Stimulated activated effector memory CD8-positive, alpha-beta T cell treated with anti-CD3 and anti-CD28 coated beads, Interleukin-12 subunit alpha, Interleukin-12 subunit beta, amount 100 ng/mL, for 72 hours (primary cell): ENCODE measurements around the gene BCLAF1.
"Not testable (repeated sequence)": the region's sequence is repeated elsewhere in the genome, so short reads cannot be mapped to it uniquely, and the experiment has no call there.

Experiments
- ATAC-seq: fragments of 150-1000 bp; cut with Tn5 transposase; 2 replicates; pipeline ENCODE4 v1.10.0; 2021
- DNase-seq, 2 donors: peaks; one replicate each; pipeline ENCODE4 v3.0.0; 2021 to 2022; ENCODE audit warnings: low spot score in 2 of 2
- H3K27ac Mint-ChIP-seq: one replicate; pipeline ENCODE4 v1.8.0; 2022; ENCODE audit warnings: mild to moderate bottlenecking, mixed read lengths
- H3K36me3 Mint-ChIP-seq: one replicate; pipeline ENCODE4 v1.8.0; 2022; ENCODE audit warnings: mild to moderate bottlenecking, mixed read lengths
- H3K4me1 Mint-ChIP-seq: one replicate; pipeline ENCODE4 v1.8.0; 2022; ENCODE audit warnings: mixed read lengths
- H3K4me3 Mint-ChIP-seq: one replicate; pipeline ENCODE4 v1.8.0; 2022; ENCODE audit warnings: mild to moderate bottlenecking, mixed read lengths
- H3K9me3 Mint-ChIP-seq: one replicate; pipeline ENCODE4 v1.8.0; 2022; ENCODE audit warnings: mixed read lengths

BCLAF1 gene

GRCh38 chr6:136319732-136320131, 30.1 kb upstream of the BCLAF1 start:
- ATAC-seq (no peak), DNase-seq (no peak)
- Mint-ChIP-seq H3K4me3 (no peak overlapping the region), H3K4me1 (no peaks in the 10 kb centered on the region), H3K9me3 (no peaks in the 10 kb centered on the region), H3K27ac (no peak overlapping the region), H3K36me3 (no peaks in the 10 kb centered on the region)

- Mint-ChIP-seq H3K27ac (no peak overlapping the region), H3K4me3 (no peak overlapping the region), H3K4me1 (no peaks in the 10 kb centered on the region), H3K36me3 (no peaks in the 10 kb centered on the region), H3K9me3 (no peaks in the 10 kb centered on the region)
- DNase-seq (no peak), ATAC-seq (no peak)
Measured at GRCh38 chr6:136318676-136319075, 29.0 kb upstream of the BCLAF1 start.

- no peaks in the 10 kb centered on the region for H3K36me3 Mint-ChIP-seq
- no peaks in the 10 kb centered on the region for H3K9me3 Mint-ChIP-seq
- no peak for DNase-seq
- ATAC-seq = no peak
- H3K27ac Mint-ChIP-seq = no peak overlapping the region
- no peaks in the 10 kb centered on the region for H3K4me1 Mint-ChIP-seq
- no peak overlapping the region for H3K4me3 Mint-ChIP-seq
Measured at GRCh38 chr6:136317971-136318370, 28.3 kb upstream of the BCLAF1 start.

GRCh38 chr6:136317021-136317694, 27.5 kb upstream of the BCLAF1 start:
- Mint-ChIP-seq H3K36me3 (no peaks in the 10 kb centered on the region), H3K9me3 (no peaks in the 10 kb centered on the region), H3K4me1 (no peaks in the 10 kb centered on the region), H3K27ac (no peak overlapping the region), H3K4me3 (no peak overlapping the region)
- DNase-seq (peak; percentile 11 to 63), ATAC-seq (peak; percentile 76)

- ATAC-seq (no peak), DNase-seq (no peak)
- Mint-ChIP-seq H3K36me3 (no peaks in the 10 kb centered on the region), H3K4me1 (no peaks in the 10 kb centered on the region), H3K4me3 (no peak overlapping the region), H3K9me3 (no peaks in the 10 kb centered on the region), H3K27ac (no peak overlapping the region)
Measured at GRCh38 chr6:136315594-136315993, 25.9 kb upstream of the BCLAF1 start.

- Mint-ChIP-seq H3K9me3 (no peaks in the 10 kb centered on the region), H3K36me3 (no peaks in the 10 kb centered on the region), H3K27ac (no peak overlapping the region), H3K4me3 (no peak overlapping the region), H3K4me1 (no peaks in the 10 kb centered on the region)
- DNase-seq (no peak), ATAC-seq (no peak)
Measured at GRCh38 chr6:136312975-136313374, 23.3 kb upstream of the BCLAF1 start.

GRCh38 chr6:136309729-136310311, 20.2 kb upstream of the BCLAF1 start:
- Mint-ChIP-seq H3K36me3 (no peaks in the 10 kb centered on the region), H3K9me3 (no peaks in the 10 kb centered on the region), H3K4me3 (no peak overlapping the region), H3K27ac (peak overlapping the region; percentile 21), H3K4me1 (no peaks in the 10 kb centered on the region)
- no peak for ATAC-seq
- DNase-seq = no peak

GRCh38 chr6:136309171-136309570, 19.5 kb upstream of the BCLAF1 start:
- H3K9me3 Mint-ChIP-seq = no peaks in the 10 kb centered on the region
- H3K4me1 Mint-ChIP-seq = no peaks in the 10 kb centered on the region
- H3K36me3 Mint-ChIP-seq = no peaks in the 10 kb centered on the region

GRCh38 chr6:136308469-136308868, 18.8 kb upstream of the BCLAF1 start:
- ATAC-seq, H3K9me3 Mint-ChIP-seq, DNase-seq, H3K4me1 Mint-ChIP-seq, H3K36me3 Mint-ChIP-seq, H3K4me3 Mint-ChIP-seq, H3K27ac Mint-ChIP-seq: not testable (repeated sequence)

More at GRCh38 chr6:136309171-136309570, 19.5 kb upstream of the BCLAF1 start:
- DNase-seq (no peak), ATAC-seq (no peak)
- H3K27ac Mint-ChIP-seq = no peak overlapping the region
- no peak overlapping the region for H3K4me3 Mint-ChIP-seq

GRCh38 chr6:136307351-136307750, 17.7 kb upstream of the BCLAF1 start:
- ATAC-seq = no peak

GRCh38 chr6:136306466-136306865, 16.8 kb upstream of the BCLAF1 start:
- ATAC-seq (no peak), DNase-seq (no peak)
- H3K27ac Mint-ChIP-seq = no peak overlapping the region

More at GRCh38 chr6:136307351-136307750, 17.7 kb upstream of the BCLAF1 start:
- Mint-ChIP-seq H3K36me3 (no peaks in the 10 kb centered on the region), H3K9me3 (peaks cover 3% of the 10 kb centered on the region), H3K4me1 (no peaks in the 10 kb centered on the region), H3K4me3 (no peak overlapping the region), H3K27ac (no peak overlapping the region)
- no peak for DNase-seq

GRCh38 chr6:136304410-136304809, 14.8 kb upstream of the BCLAF1 start:
- Mint-ChIP-seq H3K36me3 (no peaks in the 10 kb centered on the region), H3K9me3 (peaks cover 3% of the 10 kb centered on the region), H3K4me1 (no peaks in the 10 kb centered on the region), H3K4me3 (no peak overlapping the region), H3K27ac (no peak overlapping the region)
- ATAC-seq (no peak), DNase-seq (no peak)

More at GRCh38 chr6:136306466-136306865, 16.8 kb upstream of the BCLAF1 start:
- Mint-ChIP-seq H3K36me3 (no peaks in the 10 kb centered on the region), H3K4me3 (no peak overlapping the region), H3K4me1 (no peaks in the 10 kb centered on the region), H3K9me3 (peaks cover 3% of the 10 kb centered on the region)

GRCh38 chr6:136303516-136303915, 13.9 kb upstream of the BCLAF1 start:
- Mint-ChIP-seq H3K4me3 (no peak overlapping the region), H3K27ac (no peak overlapping the region), H3K9me3 (peaks cover 3% of the 10 kb centered on the region), H3K36me3 (no peaks in the 10 kb centered on the region), H3K4me1 (no peaks in the 10 kb centered on the region)
- ATAC-seq = no peak
- no peak for DNase-seq

GRCh38 chr6:136294621-136295020, 5.0 kb upstream of the BCLAF1 start:
- Mint-ChIP-seq H3K36me3 (peaks cover 13% of the 10 kb centered on the region), H3K4me1 (peaks cover 16% of the 10 kb centered on the region), H3K27ac (no peak overlapping the region), H3K9me3 (no peaks in the 10 kb centered on the region), H3K4me3 (no peak overlapping the region)
- no peak for ATAC-seq
- no peak for DNase-seq

- H3K36me3 Mint-ChIP-seq = peaks cover 49% of the 10 kb centered on the region
- ATAC-seq (peak; percentile 70), DNase-seq (peak; percentile 43 to 83)
- H3K27ac Mint-ChIP-seq = peak overlapping the region; percentile 100
- H3K4me1 Mint-ChIP-seq = peaks cover 41% of the 10 kb centered on the region
- no peaks in the 10 kb centered on the region for H3K9me3 Mint-ChIP-seq
- peak overlapping the region; percentile 99 for H3K4me3 Mint-ChIP-seq
Measured at GRCh38 chr6:136290410-136291010, 864 bp upstream of the BCLAF1 start.

- peak overlapping the region; percentile 99 for H3K4me3 Mint-ChIP-seq
- DNase-seq (peak; percentile 89 to 95), ATAC-seq (peak; percentile 68)
- H3K36me3 Mint-ChIP-seq = peaks cover 61% of the 10 kb centered on the region
- H3K4me1 Mint-ChIP-seq = peaks cover 54% of the 10 kb centered on the region
- peak overlapping the region; percentile 100 for H3K27ac Mint-ChIP-seq
- no peaks in the 10 kb centered on the region for H3K9me3 Mint-ChIP-seq
Measured at GRCh38 chr6:136289327-136289578, 393 bp downstream of the BCLAF1 start.
